Caco-2 (cell line): ENCODE results near the gene ADAMTS19. TPM values are rescaled to one million over a fixed set of nuclear protein-coding genes. Genes with fewer than 3 reads are reported as not detected.

Experiments
- BruUV-seq: library from RNA; stranded (reverse); fragments of 400-500 nt; replicated peaks from 2 replicates; lab custom pipeline; 2021; lab: Mats Ljungman, UMichigan
- CTCF ChIA-PET: fragments of 300-600 bp; sonication (Branson Sonifier 250); formaldehyde crosslinking; loops from one replicate; lab custom pipeline; 2022; ENCODE audit warnings: antibody characterized with exemption; lab: Charles Lee
- POLR2A ChIA-PET: fragments of 300-600 bp; sonication (Branson Sonifier 250); formaldehyde crosslinking; loops from one replicate; lab custom pipeline; 2022; ENCODE audit warnings: antibody characterized with exemption; lab: Charles Lee
- DNase-seq, 2 experiments: peaks; one replicate each; pipeline versions ENCODE4 v3.0.0 to v3.0.0-alpha.2; 2020 to 2022
- H3K27me3 ChIP-seq: replicated peaks from 2 replicates; pipeline ENCODE4 v1.6.0; 2011; ENCODE audit warnings: low read length; ENCODE audit not compliant: control insufficient read depth, insufficient read depth
- H3K36me3 ChIP-seq: 2 replicates; pipeline ENCODE4 v1.5.1; 2011; ENCODE audit warnings: low read length; ENCODE audit not compliant: control insufficient read depth, insufficient read depth
- H3K4me1 ChIP-seq: fragments of 250-450 bp; sonication (Bioruptor Pico); 2 replicates; pipeline ENCODE4 v1.5.1; 2020; ENCODE audit warnings: mild to moderate bottlenecking
- H3K4me3 ChIP-seq: 2 replicates; pipeline ENCODE4 v1.5.1; 2011; ENCODE audit warnings: low read depth, mild to moderate bottlenecking, control low read depth, low read length
- H3K9me3 ChIP-seq: fragments of 250-450 bp; sonication (Bioruptor Pico); 2 replicates; pipeline ENCODE4 v1.5.1; 2020; ENCODE audit warnings: mild to moderate bottlenecking, moderate library complexity
- H3K27ac Mint-ChIP-seq: one replicate; pipeline ENCODE4 v1.8.0; 2022; ENCODE audit warnings: mixed read lengths; ENCODE audit not compliant: unreplicated experiment
- H3K27me3 Mint-ChIP-seq: one replicate; pipeline ENCODE4 v1.8.0; 2022; ENCODE audit warnings: mixed read lengths; ENCODE audit not compliant: insufficient read depth, unreplicated experiment
- H3K36me3 Mint-ChIP-seq: one replicate; pipeline ENCODE4 v1.8.0; 2022; ENCODE audit warnings: mild to moderate bottlenecking, mixed read lengths; ENCODE audit not compliant: insufficient read depth, unreplicated experiment
- H3K4me1 Mint-ChIP-seq: one replicate; pipeline ENCODE4 v1.8.0; 2022; ENCODE audit warnings: low read depth, mixed read lengths; ENCODE audit not compliant: unreplicated experiment
- H3K4me3 Mint-ChIP-seq: one replicate; pipeline ENCODE4 v1.8.0; 2022; ENCODE audit warnings: mild to moderate bottlenecking, moderate library complexity, mixed read lengths; ENCODE audit not compliant: unreplicated experiment
- H3K9me3 Mint-ChIP-seq: one replicate; pipeline ENCODE4 v1.8.0; 2022; ENCODE audit warnings: mixed read lengths; ENCODE audit not compliant: unreplicated experiment
- intact Hi-C: fragments of 100-400 bp; cut with micrococcal nuclease; formaldehyde crosslinking; loops from one replicate; pipeline ENCODE4 v1.10.0; 2022; ENCODE audit not compliant: unreplicated experiment
- total RNA-seq: library from RNA; stranded (reverse); gene quantifications from 2 replicates; pipeline ENCODE4 v1.2.3, GENCODE V29; 2022
- TF ChIP-seq, protein P1 (sequence below), 2 experiments: fragments of 200-600 bp in 1 of 2; IDR thresholded peaks; 1 replicate in 1 of 2; 2 replicates in 1 of 2; pipeline versions ENCODE4 v1.5.1 to v1.8.0; 2011 to 2022; ENCODE audit warnings: antibody characterized with exemption in 1 of 2, control low read depth in 1 of 2, inconsistent platforms in 1 of 2, low read depth in 1 of 2, low read length in 1 of 2, mild to moderate bottlenecking in 1 of 2, moderate library complexity in 1 of 2; ENCODE audit not compliant: insufficient read depth in 1 of 2, severe bottlenecking in 1 of 2, unreplicated experiment in 1 of 2

Gene ADAMTS19
- total RNA-seq, 1 experiment from 2014 or later, result 0.95 TPM

DNA sequence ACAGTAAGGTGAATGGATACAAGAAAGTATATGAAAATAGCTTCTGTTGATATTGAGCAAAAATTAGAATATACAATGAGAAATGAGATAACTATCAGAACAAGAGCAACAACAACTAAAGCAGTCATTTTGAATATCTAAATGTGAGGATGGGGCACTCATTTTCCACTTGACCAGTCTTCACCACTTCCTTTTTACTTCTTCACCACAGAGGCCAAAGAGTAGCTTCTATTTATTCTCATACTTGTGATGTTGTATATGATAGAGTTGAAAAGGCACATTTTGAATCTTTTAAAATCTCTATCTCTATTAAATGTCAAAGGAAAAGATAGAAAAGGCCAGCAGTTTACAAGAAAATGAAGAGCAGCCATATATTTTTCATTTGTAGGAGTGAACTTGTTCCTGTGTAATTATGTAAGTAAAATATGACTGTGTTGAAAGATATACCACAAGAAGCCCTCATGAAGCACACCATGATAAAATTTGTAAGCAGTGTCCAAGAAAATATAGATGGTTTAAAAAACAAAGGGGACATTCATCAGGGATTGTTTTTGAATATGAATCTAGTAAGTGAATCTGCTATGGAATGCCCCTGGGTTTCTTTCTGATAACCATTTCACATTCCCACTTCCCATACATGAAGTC, 39.2 kb downstream of the ADAMTS19 start:
- peaks cover 2% of the 10 kb centered on the region for H3K27me3 Mint-ChIP-seq
- CTCF ChIA-PET, result no interaction called here
- POLR2A ChIA-PET, result no interaction called here
- no peaks in the 10 kb centered on the region for H3K9me3 ChIP-seq
- no peak overlapping the region for H3K4me3 ChIP-seq
- no peaks in the 10 kb centered on the region for H3K9me3 Mint-ChIP-seq
- H3K4me1 ChIP-seq, result no peaks in the 10 kb centered on the region
- intact Hi-C loops, result no loop called here
- no peaks in the 10 kb centered on the region for H3K36me3 Mint-ChIP-seq
- TF ChIP-seq, protein P1, sequence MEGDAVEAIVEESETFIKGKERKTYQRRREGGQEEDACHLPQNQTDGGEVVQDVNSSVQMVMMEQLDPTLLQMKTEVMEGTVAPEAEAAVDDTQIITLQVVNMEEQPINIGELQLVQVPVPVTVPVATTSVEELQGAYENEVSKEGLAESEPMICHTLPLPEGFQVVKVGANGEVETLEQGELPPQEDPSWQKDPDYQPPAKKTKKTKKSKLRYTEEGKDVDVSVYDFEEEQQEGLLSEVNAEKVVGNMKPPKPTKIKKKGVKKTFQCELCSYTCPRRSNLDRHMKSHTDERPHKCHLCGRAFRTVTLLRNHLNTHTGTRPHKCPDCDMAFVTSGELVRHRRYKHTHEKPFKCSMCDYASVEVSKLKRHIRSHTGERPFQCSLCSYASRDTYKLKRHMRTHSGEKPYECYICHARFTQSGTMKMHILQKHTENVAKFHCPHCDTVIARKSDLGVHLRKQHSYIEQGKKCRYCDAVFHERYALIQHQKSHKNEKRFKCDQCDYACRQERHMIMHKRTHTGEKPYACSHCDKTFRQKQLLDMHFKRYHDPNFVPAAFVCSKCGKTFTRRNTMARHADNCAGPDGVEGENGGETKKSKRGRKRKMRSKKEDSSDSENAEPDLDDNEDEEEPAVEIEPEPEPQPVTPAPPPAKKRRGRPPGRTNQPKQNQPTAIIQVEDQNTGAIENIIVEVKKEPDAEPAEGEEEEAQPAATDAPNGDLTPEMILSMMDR (IDR thresholded peaks at IDR 0.05; ENCODE audit: insufficient read depth in 1 of 2, low read depth in 1 of 2, low read length in 1 of 2, severe bottlenecking in 1 of 2, unreplicated experiment in 1 of 2), result no peak
- H3K36me3 ChIP-seq, result no peaks in the 10 kb centered on the region
- H3K4me3 Mint-ChIP-seq, result no peak overlapping the region
- no peak overlapping the region for H3K27ac Mint-ChIP-seq
- no TSS peak for BruUV-seq
- no peaks in the 10 kb centered on the region for H3K27me3 ChIP-seq
- DNase-seq, result no peak
- no peaks in the 10 kb centered on the region for H3K4me1 Mint-ChIP-seq

DNA sequence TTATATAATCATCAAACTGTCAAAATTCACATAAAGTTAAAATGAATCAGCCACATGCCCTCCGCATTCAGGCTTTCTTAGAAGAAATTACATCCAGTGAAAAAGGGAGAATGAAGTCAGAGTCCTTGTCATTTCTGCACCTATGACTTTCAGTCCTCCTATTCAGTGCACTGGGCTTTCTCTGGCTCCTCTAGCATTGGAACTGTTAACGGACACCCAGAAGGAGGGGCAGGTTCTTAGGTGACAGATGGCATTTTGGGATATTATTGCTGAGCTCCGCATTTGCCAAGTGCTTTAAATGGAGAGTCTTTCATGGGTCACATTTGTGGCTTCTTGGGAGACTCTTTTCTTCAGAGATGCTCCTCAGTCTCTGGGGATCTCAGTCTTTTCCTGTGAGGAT, 40.0 kb downstream of the ADAMTS19 start:
- ChIA-PET POLR2A (no interaction called here), CTCF (no interaction called here)
- Histone ChIP-seq H3K4me3 (no peak overlapping the region), H3K27me3 (no peaks in the 10 kb centered on the region), H3K36me3 (no peaks in the 10 kb centered on the region), H3K4me1 (no peaks in the 10 kb centered on the region), H3K9me3 (no peaks in the 10 kb centered on the region)
- no TSS peak for BruUV-seq
- TF ChIP-seq, protein P1 (IDR thresholded peaks at IDR 0.05; ENCODE audit: insufficient read depth in 1 of 2, low read depth in 1 of 2, low read length in 1 of 2, severe bottlenecking in 1 of 2, unreplicated experiment in 1 of 2), result no peak
- H3K27ac Mint-ChIP-seq, result no peak overlapping the region
- intact Hi-C loops, result no loop called here
- H3K4me1 Mint-ChIP-seq, result no peaks in the 10 kb centered on the region
- H3K4me3 Mint-ChIP-seq, result no peak overlapping the region
- H3K27me3 Mint-ChIP-seq, result peaks cover 2% of the 10 kb centered on the region
- no peak for DNase-seq
- H3K36me3 Mint-ChIP-seq, result no peaks in the 10 kb centered on the region
- no peaks in the 10 kb centered on the region for H3K9me3 Mint-ChIP-seq

DNA sequence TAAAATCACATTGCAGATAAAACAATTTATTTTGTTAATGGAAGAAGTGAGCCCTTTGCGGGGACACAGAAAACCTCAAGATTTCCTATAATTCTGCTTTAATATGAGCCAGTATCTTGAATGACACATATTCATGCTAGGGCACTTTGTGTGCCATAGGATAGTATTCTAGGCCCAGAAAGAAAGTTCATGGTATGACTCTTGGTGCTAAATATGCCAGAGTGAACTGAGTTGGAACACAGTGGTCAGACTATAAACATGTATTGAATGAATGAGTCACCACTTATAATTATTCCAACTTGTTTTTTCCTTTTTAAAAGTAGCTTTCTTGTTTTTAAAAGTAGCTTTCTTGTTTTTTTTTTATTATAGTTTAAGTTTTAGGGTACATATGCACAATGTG, 46.0 kb downstream of the ADAMTS19 start:
- Mint-ChIP-seq H3K4me3 (no peak overlapping the region), H3K27ac (no peak overlapping the region), H3K27me3 (no peaks in the 10 kb centered on the region), H3K9me3 (no peaks in the 10 kb centered on the region), H3K36me3 (no peaks in the 10 kb centered on the region), H3K4me1 (no peaks in the 10 kb centered on the region)
- Histone ChIP-seq H3K4me1 (peaks cover 2% of the 10 kb centered on the region; the same call in 1 of the 2 replicates), H3K9me3 (no peaks in the 10 kb centered on the region), H3K27me3 (no peaks in the 10 kb centered on the region), H3K36me3 (no peaks in the 10 kb centered on the region), H3K4me3 (no peak overlapping the region)
- TF ChIP-seq, protein P1 (IDR thresholded peaks at IDR 0.05; ENCODE audit: insufficient read depth in 1 of 2, low read depth in 1 of 2, low read length in 1 of 2, severe bottlenecking in 1 of 2, unreplicated experiment in 1 of 2), result no peak
- ChIA-PET CTCF (no interaction called here), POLR2A (no interaction called here)
- no TSS peak for BruUV-seq
- intact Hi-C loops, result no loop called here
- DNase-seq, result no peak
